Measurements from ENCODE around the gene NRIP1.
"Not testable (repeated sequence)": the region's sequence is repeated elsewhere in the genome, so short reads cannot be mapped to it uniquely, and the experiment has no call there.

NRIP1 gene

GRCh38 chr21:15037095-15037899 lies 27.5 kb downstream of the NRIP1 start:
- no peak for DNase-seq

GRCh38 chr21:15036189-15036588 lies 28.6 kb downstream of the NRIP1 start:
- no peak for DNase-seq

GRCh38 chr21:15034126-15034853 lies 30.5 kb downstream of the NRIP1 start:
- DNase-seq = peak; percentile 0

- DNase-seq = no peak
Measured at GRCh38 chr21:15031790-15032357, 32.9 kb downstream of the NRIP1 start.

- DNase-seq = not testable (repeated sequence)
Measured at GRCh38 chr21:15031362-15031761, 33.4 kb downstream of the NRIP1 start.

GRCh38 chr21:15030861-15031260 lies 33.9 kb downstream of the NRIP1 start:
- DNase-seq = not testable (repeated sequence)

- no peak for DNase-seq
Measured at GRCh38 chr21:15029077-15029476, 35.7 kb downstream of the NRIP1 start.

GRCh38 chr21:15028186-15028585 lies 36.6 kb downstream of the NRIP1 start:
- no peak for DNase-seq

GRCh38 chr21:15027056-15027455 lies 37.7 kb downstream of the NRIP1 start:
- no peak for DNase-seq

GRCh38 chr21:15026370-15026769 lies 38.4 kb downstream of the NRIP1 start:
- DNase-seq = no peak

- no peak for DNase-seq
Measured at GRCh38 chr21:15023776-15024175, 41.0 kb downstream of the NRIP1 start.

- DNase-seq = no peak
Measured at GRCh38 chr21:15022608-15023261, 42.1 kb downstream of the NRIP1 start.

GRCh38 chr21:15020797-15021196 lies 44.0 kb downstream of the NRIP1 start:
- no peak for DNase-seq

GRCh38 chr21:15018382-15018781 lies 46.4 kb downstream of the NRIP1 start:
- DNase-seq = no peak

- no peak for DNase-seq
Measured at GRCh38 chr21:15015622-15016471, 49.0 kb downstream of the NRIP1 start.

GRCh38 chr21:15014221-15014620 lies 50.6 kb downstream of the NRIP1 start:
- DNase-seq = no peak

- DNase-seq = no peak
Measured at GRCh38 chr21:15011967-15012366, 52.8 kb downstream of the NRIP1 start.

GRCh38 chr21:15010645-15011044 lies 54.2 kb downstream of the NRIP1 start:
- no peak for DNase-seq

GRCh38 chr21:15009837-15010363 lies 54.9 kb downstream of the NRIP1 start:
- DNase-seq = no peak

GRCh38 chr21:15007716-15008296 lies 57.0 kb downstream of the NRIP1 start:
- no peak for DNase-seq

- no peak for DNase-seq
Measured at GRCh38 chr21:15006594-15007230, 58.1 kb downstream of the NRIP1 start.

Data from NCI-H146 (cell line).